Skeletal muscle cell (primary cell): Measurements from ENCODE around the gene TEX54.
"Not testable (repeated sequence)": the region's sequence is repeated elsewhere in the genome, so short reads cannot be mapped to it uniquely, and the experiment has no call there.

Experiments
- DNase-seq: peaks from one replicate; pipeline ENCODE4 v3.0.0-alpha.2; 2010; ENCODE audit warnings: low read depth
- H3K4me3 ChIP-seq: 2 replicates; pipeline ENCODE4 v1.5.1; 2011; ENCODE audit warnings: low read depth, mild to moderate bottlenecking, control low read depth, low read length, moderate library complexity

Gene TEX54

GRCh38 chr11:62832336-62833234, at the start of gene TEX54:
Gene TEX54 (minus strand): TSS chr11:62832841.
- no peak for DNase-seq
- H3K4me3 ChIP-seq = peak within 1 kb of the TSS; percentile 87

- peak overlapping the region; percentile 82 for H3K4me3 ChIP-seq
- no peak for DNase-seq
These were observed 49.7 kb upstream of the TEX54 start for GRCh38 chr11:62882431-62882749.

DNA sequence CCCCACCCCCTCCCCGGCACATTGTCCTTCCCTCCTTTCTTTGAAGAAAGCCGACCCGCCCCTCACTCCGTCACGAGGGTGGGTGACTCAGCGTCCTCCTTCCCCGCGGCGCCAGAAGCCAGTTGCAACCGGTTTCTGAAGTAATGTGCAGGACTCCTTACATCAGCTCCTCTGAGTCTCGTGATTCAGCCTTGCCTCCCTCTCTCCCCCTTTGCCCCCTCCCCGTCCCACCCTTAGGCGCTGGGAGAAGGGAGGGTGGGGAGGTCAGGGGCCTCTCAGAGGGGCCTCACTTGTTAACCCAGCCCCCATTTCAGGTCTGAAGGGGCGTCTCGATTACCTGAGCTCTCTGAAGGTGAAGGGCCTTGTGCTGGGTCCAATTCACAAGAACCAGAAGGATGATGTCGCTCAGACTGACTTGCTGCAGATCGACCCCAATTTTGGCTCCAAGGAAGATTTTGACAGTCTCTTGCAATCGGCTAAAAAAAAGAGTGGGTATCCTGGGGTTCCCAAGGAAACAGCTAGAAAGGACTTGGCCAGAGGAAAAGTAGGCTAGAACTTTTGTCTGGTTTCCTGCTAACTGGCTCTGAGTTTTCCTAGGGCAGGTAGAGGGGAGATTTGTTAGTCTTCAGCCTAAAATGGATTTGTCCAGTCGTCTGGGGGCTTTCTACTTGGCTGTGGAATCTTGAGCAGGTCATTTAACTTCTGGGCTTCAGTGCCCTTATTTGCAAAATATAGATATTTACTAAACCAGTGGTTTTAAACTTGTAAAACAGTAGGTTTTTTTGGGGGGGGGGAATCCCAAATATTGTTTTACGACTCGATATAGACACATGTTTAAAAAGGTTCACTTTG, 49.2 kb upstream of the TEX54 start:
- peak; percentile 90 for DNase-seq
- H3K4me3 ChIP-seq = peak overlapping the region; percentile 82

- H3K4me3 ChIP-seq = peak within 1 kb of the TSS; percentile 82
- no peak for DNase-seq
These were observed 48.4 kb upstream of the TEX54 start, which contains the start of gene SLC3A2 for GRCh38 chr11:62880803-62881578. Gene SLC3A2 (plus strand): TSS chr11:62880896. CDS start chr11:62881024, 128 bp downstream.

DNA sequence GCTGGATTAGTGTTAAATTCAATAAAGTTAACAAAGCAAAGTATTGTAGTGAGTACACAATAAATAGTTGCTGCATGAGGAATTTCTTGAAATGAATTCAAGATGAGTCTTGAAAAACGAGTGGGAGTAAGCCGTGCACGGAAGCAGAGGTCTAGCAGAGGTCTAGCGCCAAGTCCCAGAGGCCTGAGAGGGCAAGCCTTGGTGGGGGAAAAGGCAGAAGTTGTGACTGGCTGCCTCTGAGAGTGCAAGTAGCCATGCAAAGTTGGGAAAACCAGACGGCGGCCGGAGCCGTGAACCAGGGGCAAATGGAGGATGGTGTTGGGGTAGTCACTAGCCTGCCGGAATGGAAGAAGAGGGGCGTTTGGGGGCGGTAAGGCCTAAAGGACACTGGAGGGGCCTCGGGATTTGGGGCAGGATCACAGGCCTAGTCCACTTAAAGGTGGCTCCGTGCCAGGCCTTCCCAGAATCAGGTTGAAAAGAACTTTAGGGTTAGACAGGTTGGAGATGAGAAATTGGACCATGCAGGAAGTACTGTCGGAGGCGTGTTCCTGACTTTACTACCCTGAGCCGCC, 47.7 kb upstream of the TEX54 start:
- no peak for DNase-seq

DNA sequence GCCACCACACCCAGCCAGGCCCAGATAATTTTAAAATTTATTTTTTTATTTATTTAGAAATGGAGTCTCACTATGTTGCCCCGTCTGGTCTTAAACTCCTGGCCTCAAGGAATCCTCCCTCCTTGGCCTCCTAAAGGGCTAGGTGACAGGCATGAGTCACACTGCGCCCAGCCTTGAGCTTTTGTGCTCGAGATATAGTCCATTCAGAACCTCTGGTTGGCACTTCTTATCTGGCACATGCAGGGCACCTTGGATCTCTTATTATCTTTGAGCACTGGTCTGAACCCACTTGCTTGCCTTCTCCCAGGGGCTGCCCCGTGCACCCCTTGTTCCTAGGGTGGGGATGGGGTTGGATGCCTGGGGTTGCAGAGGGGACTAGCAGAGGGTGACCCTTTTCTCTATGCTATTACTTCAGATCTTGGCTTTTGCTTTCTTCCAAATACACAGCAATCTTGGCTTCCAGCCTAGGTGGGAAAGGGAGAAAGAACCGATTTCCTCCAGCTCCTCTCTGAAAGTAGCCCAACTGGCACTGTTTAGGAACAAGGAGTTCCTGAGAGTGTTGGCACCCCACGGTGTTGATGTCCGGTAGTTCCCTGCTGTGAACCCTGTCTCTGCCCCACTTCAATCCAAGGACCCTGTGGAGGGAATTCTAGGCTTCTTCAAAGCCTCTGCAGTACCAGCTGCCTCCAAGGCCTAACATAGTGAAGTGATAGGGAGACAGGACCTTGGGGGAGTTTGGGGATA, 46.8 kb upstream of the TEX54 start:
- DNase-seq = no peak
- H3K4me3 ChIP-seq = peak overlapping the region; percentile 82

More for the DNA sequence above, 47.7 kb upstream of the TEX54 start:
- H3K4me3 ChIP-seq = peak overlapping the region; percentile 82

GRCh38 chr11:62876712-62877111, 44.1 kb upstream of the TEX54 start:
- no peak overlapping the region for H3K4me3 ChIP-seq
- no peak for DNase-seq

- H3K4me3 ChIP-seq = no peak overlapping the region
These were observed 43.2 kb upstream of the TEX54 start for GRCh38 chr11:62875698-62876478.

DNA sequence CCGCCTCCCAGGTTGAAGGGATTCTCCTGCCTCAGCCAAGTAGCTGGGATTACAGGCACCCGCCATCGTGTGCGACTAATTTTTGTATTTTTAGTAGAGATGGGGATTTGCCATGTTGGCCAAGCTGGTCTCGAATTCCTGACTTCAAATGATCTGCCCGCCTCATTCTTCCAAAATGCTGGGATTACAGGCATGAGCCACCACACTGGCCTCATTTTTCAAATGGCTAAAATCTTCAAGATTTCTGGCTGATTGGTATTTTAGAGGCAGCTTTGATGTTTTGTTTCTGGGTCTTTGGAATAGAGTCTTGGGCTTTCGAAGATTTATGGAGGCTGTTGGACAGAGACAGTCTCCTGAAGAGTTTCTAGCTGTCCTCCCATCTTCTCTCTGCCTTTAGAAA, 42.2 kb upstream of the TEX54 start:
- no peak for DNase-seq
- H3K4me3 ChIP-seq = no peak overlapping the region

More at GRCh38 chr11:62875698-62876478, 43.2 kb upstream of the TEX54 start:
- no peak for DNase-seq

DNA sequence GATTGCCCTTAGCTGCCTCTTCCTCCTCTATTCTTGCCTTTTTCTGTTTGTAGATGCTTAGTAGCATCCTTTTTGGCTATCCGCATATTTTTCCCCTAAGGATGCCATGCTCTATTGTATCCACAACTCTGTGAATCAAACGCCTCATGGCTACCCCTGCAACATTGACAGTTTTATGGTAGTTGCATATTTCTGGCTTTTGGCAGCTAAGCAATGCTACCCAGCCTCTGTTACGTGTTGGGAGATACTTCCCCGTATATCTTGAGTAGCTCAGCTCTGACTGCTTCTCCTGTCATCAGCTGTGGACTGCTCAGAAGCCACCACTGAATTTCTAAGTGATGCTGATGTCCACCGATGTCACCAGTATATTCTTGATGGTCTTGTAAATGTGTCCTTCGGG, 33.0 kb upstream of the TEX54 start:
- no peak overlapping the region for H3K4me3 ChIP-seq
- DNase-seq = no peak

GRCh38 chr11:62863687-62864335, 31.2 kb upstream of the TEX54 start:
- H3K4me3 ChIP-seq = no peak overlapping the region
- DNase-seq = no peak

DNA sequence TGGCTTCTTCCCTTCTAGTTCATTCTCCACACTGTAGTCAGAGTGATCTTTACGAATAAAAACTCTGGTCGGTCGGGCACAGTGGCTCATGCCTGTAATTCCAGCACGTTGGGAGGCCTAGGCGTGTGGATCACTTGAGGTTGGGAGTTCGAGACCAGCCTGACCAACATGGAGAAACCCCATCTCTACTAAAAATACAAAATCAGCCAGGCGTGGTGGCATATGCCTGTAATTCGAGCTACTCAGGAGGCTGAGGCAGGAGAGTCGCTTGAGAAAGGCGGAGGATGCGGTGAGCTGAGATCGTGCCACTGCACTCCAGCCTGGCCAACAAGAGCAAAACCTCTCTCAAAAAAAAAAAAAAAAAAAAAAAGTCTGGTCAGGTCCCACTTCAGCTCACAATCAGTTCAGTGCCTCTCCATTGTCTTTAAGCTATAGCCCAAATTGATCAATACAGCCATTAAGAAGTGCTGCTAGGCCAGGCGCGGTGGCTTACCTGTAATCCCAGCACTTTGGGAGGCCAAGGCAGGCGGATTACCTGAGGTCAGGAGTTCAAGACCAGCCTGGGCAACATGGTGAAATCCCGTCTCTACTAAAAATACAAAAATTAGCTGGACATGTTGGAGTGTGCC, 29.0 kb upstream of the TEX54 start:
- H3K4me3 ChIP-seq, DNase-seq: not testable (repeated sequence)

- no peak for DNase-seq
- no peak overlapping the region for H3K4me3 ChIP-seq
These were observed 28.4 kb upstream of the TEX54 start for GRCh38 chr11:62860835-62861563.

- not testable (repeated sequence) for H3K4me3 ChIP-seq, DNase-seq
These were observed 26.7 kb upstream of the TEX54 start for GRCh38 chr11:62859281-62859703.

DNA sequence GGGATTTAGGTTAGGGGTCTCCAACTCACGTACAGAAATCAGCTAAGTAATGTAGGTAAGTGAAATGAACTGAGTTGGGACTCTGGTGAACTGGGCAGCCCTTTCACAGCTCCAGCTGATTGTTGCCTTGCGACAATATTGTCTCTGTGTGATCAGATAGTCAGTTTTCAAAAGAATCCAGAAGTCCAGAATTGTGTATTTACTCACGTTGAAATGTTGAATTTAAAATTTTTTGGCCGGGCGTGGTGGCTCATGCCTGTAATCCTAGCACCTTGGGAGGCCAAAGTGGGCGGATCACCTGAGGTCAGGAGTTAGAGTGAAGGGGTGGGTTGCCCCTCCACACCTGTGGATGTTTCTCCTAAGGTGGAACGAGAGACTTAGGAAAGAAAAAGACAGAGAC, 25.6 kb upstream of the TEX54 start:
- DNase-seq = no peak
- no peak overlapping the region for H3K4me3 ChIP-seq

- DNase-seq = no peak
- H3K4me3 ChIP-seq = no peak overlapping the region
These were observed 24.9 kb upstream of the TEX54 start for GRCh38 chr11:62857541-62857982.
